Thyroid gland (tissue), 4 donors: Measurements from ENCODE around the gene TCF12. TPM values are rescaled to one million over a fixed set of nuclear protein-coding genes. Genes with fewer than 3 reads are reported as not detected.

Source experiments
- DNase-seq, 2 donors: peaks; one replicate each; pipeline ENCODE4 v3.0.0-alpha.2; 2019
- H3K27ac ChIP-seq, 3 donors: fragments of 200-600 bp; sonication (generic); 1 replicate in 2 of 3; 2 replicates in 1 of 3; pipeline ENCODE4 v1.5.1; 2016 to 2019; ENCODE audit warnings: mild to moderate bottlenecking in 1 of 3, moderate library complexity in 1 of 3
- H3K27me3 ChIP-seq: fragments of 200-600 bp; sonication (generic); one replicate; pipeline ENCODE4 v1.5.1; 2019
- H3K36me3 ChIP-seq, 2 donors: fragments of 200-600 bp; sonication (generic); one replicate each; pipeline ENCODE4 v1.5.1; 2016 to 2019
- H3K4me1 ChIP-seq, 2 donors: fragments of 200-600 bp; sonication (generic); one replicate each; pipeline ENCODE4 v1.5.1; 2017 to 2019
- H3K4me3 ChIP-seq, 3 donors: fragments of 200-600 bp; sonication (generic); replicated peaks in 1 of 3; 1 replicate in 2 of 3; 2 replicates in 1 of 3; pipeline ENCODE4 v1.5.1; 2016; ENCODE audit warnings: mild to moderate bottlenecking in 1 of 3
- H3K9me3 ChIP-seq: fragments of 200-600 bp; sonication (generic); one replicate; pipeline ENCODE4 v1.5.1; 2017
- POLR2A ChIP-seq, 2 donors: fragments of 450-650 bp; IDR thresholded peaks; one replicate each; pipeline ENCODE4 v1.6.1; 2017; ENCODE audit warnings: antibody characterized with exemption in 2 of 2, mild to moderate bottlenecking in 2 of 2, moderate library complexity in 1 of 2
- WGBS, 2 donors: methylation state at CpG; one replicate each; pipeline ENCODE4 v1.1.5; 2017; 5-methylcytosine and 5-hydroxymethylcytosine counted together
- intact Hi-C: fragments of 100-400 bp; cut with DNase I; formaldehyde crosslinking; loops from one replicate; pipeline ENCODE4 v1.15.1; 2023
- total RNA-seq, 4 donors: library from RNA; depleted of rRNA; stranded (reverse); fragments of >200 nt; gene quantifications; one replicate each; pipeline ENCODE4 v1.2.3, GENCODE V29; 2016
- TF ChIP-seq, protein P1 (sequence below), 6 experiments: fragments of 200-600 bp in 3 of 6; fragments of 450-650 bp in 3 of 6; sonication (generic) in 3 of 6; IDR thresholded peaks; one replicate each; pipeline ENCODE4 v1.5.1; 2016 to 2019; ENCODE audit warnings: antibody characterized with exemption in 6 of 6, mild to moderate bottlenecking in 2 of 6, inconsistent platforms in 1 of 6, moderate library complexity in 1 of 6

The TCF12 gene
- total RNA-seq, 4 donors from 2014 or later = 54.8 to 156 (median 108) TPM

- DNase-seq = no peak
- no peaks in the 10 kb centered on the region for H3K36me3 ChIP-seq
- 86% methylated on average over 2 of the region's 2 CpGs for WGBS, 2 donors
- peaks cover 7 to 10% of the 10 kb centered on the region in 2 donors for H3K4me1 ChIP-seq
- H3K4me3 ChIP-seq = no peak overlapping the region
- TF ChIP-seq POLR2A (IDR thresholded peaks at IDR 0.05) = no peak
- TF ChIP-seq, protein P1, sequence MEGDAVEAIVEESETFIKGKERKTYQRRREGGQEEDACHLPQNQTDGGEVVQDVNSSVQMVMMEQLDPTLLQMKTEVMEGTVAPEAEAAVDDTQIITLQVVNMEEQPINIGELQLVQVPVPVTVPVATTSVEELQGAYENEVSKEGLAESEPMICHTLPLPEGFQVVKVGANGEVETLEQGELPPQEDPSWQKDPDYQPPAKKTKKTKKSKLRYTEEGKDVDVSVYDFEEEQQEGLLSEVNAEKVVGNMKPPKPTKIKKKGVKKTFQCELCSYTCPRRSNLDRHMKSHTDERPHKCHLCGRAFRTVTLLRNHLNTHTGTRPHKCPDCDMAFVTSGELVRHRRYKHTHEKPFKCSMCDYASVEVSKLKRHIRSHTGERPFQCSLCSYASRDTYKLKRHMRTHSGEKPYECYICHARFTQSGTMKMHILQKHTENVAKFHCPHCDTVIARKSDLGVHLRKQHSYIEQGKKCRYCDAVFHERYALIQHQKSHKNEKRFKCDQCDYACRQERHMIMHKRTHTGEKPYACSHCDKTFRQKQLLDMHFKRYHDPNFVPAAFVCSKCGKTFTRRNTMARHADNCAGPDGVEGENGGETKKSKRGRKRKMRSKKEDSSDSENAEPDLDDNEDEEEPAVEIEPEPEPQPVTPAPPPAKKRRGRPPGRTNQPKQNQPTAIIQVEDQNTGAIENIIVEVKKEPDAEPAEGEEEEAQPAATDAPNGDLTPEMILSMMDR (IDR thresholded peaks at IDR 0.05) = no peak
- H3K9me3 ChIP-seq = no peaks in the 10 kb centered on the region
- intact Hi-C loops = loop anchor here (10.0 kb wide), 1 partner anchor 74 kb away; no protein-coding TSS in a partner anchor
- no peak overlapping the region for H3K27ac ChIP-seq
- no peaks in the 10 kb centered on the region for H3K27me3 ChIP-seq
These were observed 300.6 kb downstream of the TCF12 start for GRCh38 chr15:57218826-57219576.

GRCh38 chr15:57220205-57220604, 301.8 kb downstream of the TCF12 start:
- Histone ChIP-seq H3K27ac (no peak overlapping the region), H3K4me1 (peaks cover 2 to 7% of the 10 kb centered on the region in 2 donors), H3K27me3 (no peaks in the 10 kb centered on the region), H3K4me3 (no peak overlapping the region), H3K36me3 (no peaks in the 10 kb centered on the region), H3K9me3 (no peaks in the 10 kb centered on the region)
- DNase-seq = no peak
- 75 to 85% methylated on average over 2 of the region's 2 CpGs for WGBS, 2 donors
- intact Hi-C loops = no loop called here
- no peak for TF ChIP-seq POLR2A (IDR thresholded peaks at IDR 0.05)
- TF ChIP-seq, protein P1 (IDR thresholded peaks at IDR 0.05) = no peak

GRCh38 chr15:57221134-57221533, 302.7 kb downstream of the TCF12 start:
- 49 to 53% methylated on average over 1 of the region's 1 CpG for WGBS, 2 donors
- Histone ChIP-seq H3K4me3 (no peak overlapping the region), H3K4me1 (peaks cover 0 to 7% of the 10 kb centered on the region in 2 donors), H3K27ac (no peak overlapping the region), H3K27me3 (no peaks in the 10 kb centered on the region), H3K36me3 (no peaks in the 10 kb centered on the region), H3K9me3 (no peaks in the 10 kb centered on the region)
- no peak for TF ChIP-seq POLR2A (IDR thresholded peaks at IDR 0.05)
- TF ChIP-seq, protein P1 (IDR thresholded peaks at IDR 0.05) = no peak
- DNase-seq = no peak
- intact Hi-C loops = no loop called here

DNA sequence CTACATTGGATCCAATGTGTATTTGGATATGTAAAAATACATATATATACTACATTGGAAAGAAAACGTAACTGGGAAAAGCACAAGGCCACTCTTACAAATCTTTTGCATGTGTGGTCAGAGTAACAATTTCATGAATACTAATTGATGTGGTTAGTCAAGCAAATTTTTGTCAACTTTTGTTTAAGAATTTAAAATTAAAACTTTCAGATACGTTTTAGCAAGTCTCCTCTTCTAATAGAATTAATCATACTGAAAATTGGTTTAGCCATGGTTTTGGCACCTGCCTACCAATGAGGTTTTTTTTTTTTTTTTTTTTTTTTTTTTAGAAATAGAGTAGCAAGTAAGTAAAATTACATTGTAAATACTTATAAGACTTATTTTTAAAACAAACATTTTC, 304.9 kb downstream of the TCF12 start:
- WGBS, 2 donors = 84 to 88% methylated on average over 2 of the region's 2 CpGs
- intact Hi-C loops = no loop called here
- Histone ChIP-seq H3K4me3 (no peak overlapping the region), H3K4me1 (peaks cover 0 to 7% of the 10 kb centered on the region in 2 donors), H3K27me3 (no peaks in the 10 kb centered on the region), H3K9me3 (no peaks in the 10 kb centered on the region), H3K36me3 (no peaks in the 10 kb centered on the region), H3K27ac (no peak overlapping the region)
- no peak for DNase-seq
- TF ChIP-seq POLR2A (IDR thresholded peaks at IDR 0.05) = no peak
- TF ChIP-seq, protein P1 (IDR thresholded peaks at IDR 0.05) = no peak

- peaks cover 0 to 3% of the 10 kb centered on the region in 2 donors for H3K4me1 ChIP-seq
- H3K9me3 ChIP-seq = no peaks in the 10 kb centered on the region
- intact Hi-C loops = no loop called here
- no peak overlapping the region for H3K4me3 ChIP-seq
- 67 to 83% methylated on average over 2 of the region's 2 CpGs for WGBS, 2 donors
- no peaks in the 10 kb centered on the region for H3K27me3 ChIP-seq
- no peaks in the 10 kb centered on the region for H3K36me3 ChIP-seq
- no peak overlapping the region for H3K27ac ChIP-seq
- TF ChIP-seq, protein P1 (IDR thresholded peaks at IDR 0.05) = no peak
- TF ChIP-seq POLR2A (IDR thresholded peaks at IDR 0.05) = no peak
- DNase-seq = no peak
These were observed 305.4 kb downstream of the TCF12 start for GRCh38 chr15:57223887-57224286.
